Panc1 (cell line): ENCODE results near the gene UBL4A.

Source experiments
- POLR2AphosphoS5 ChIP-seq: IDR thresholded peaks from 2 replicates; pipeline ENCODE4 v1.6.1; 2012; ENCODE audit warnings: mild to moderate bottlenecking, low read depth, low read length, moderate library complexity
- SIN3A ChIP-seq: IDR thresholded peaks from 2 replicates; pipeline ENCODE4 v1.6.1; 2012; ENCODE audit warnings: low read depth, mild to moderate bottlenecking, low read length, moderate library complexity, borderline replicate concordance; ENCODE audit not compliant: insufficient read depth
- TCF7L2 ChIP-seq: IDR thresholded peaks from 2 replicates; pipeline ENCODE4 v1.6.1; 2011; ENCODE audit warnings: mild to moderate bottlenecking, low read depth, low read length, inconsistent platforms
- TF ChIP-seq, protein P1 (sequence below): fragments of 450-650 bp; IDR thresholded peaks from 2 replicates; pipeline ENCODE4 v1.5.1; 2017; ENCODE audit warnings: mild to moderate bottlenecking
- TF ChIP-seq, protein P2 (sequence below), 2 experiments: IDR thresholded peaks; 2 replicates each; pipeline ENCODE4 v1.6.1; 2011 to 2012; ENCODE audit warnings: low read depth in 2 of 2, control low read depth in 1 of 2, low read length in 1 of 2, mild to moderate bottlenecking in 1 of 2, moderate library complexity in 1 of 2; ENCODE audit not compliant: insufficient read depth in 1 of 2

DNA sequence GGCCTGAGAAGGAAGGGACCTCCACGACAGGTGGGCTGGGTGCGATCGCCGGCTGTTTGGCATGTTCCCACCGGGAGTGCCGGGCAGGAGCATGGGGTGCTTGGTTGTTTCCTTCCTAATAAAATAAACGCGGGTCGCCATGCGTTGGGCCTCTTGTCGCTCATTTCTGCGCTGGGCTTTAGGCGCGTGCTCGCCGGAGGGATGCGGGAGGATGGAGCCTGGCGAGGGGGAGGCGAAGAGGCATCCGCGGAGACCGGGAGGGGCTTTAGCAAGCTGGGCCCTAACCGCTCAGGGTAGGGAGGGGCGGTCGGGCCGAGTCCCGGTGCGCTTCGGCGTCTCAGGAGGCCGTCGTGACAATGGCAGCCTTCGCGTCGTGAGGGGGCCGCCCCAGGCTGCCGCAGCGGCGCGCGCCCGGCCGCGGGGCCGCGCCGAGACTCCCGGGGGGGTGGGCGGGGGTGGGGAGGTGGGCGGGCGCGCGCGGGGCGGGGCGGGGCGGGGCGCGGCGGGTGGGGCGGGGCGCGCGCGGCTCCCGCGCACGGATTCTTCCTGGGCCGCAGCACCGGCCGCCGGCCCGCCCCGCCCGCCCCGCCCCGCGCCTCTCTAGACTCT is 49.9 kb downstream of the UBL4A start:
- TF ChIP-seq, protein P1, sequence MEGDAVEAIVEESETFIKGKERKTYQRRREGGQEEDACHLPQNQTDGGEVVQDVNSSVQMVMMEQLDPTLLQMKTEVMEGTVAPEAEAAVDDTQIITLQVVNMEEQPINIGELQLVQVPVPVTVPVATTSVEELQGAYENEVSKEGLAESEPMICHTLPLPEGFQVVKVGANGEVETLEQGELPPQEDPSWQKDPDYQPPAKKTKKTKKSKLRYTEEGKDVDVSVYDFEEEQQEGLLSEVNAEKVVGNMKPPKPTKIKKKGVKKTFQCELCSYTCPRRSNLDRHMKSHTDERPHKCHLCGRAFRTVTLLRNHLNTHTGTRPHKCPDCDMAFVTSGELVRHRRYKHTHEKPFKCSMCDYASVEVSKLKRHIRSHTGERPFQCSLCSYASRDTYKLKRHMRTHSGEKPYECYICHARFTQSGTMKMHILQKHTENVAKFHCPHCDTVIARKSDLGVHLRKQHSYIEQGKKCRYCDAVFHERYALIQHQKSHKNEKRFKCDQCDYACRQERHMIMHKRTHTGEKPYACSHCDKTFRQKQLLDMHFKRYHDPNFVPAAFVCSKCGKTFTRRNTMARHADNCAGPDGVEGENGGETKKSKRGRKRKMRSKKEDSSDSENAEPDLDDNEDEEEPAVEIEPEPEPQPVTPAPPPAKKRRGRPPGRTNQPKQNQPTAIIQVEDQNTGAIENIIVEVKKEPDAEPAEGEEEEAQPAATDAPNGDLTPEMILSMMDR: no peak
- TF ChIP-seq POLR2AphosphoS5 (no peak), SIN3A (no peak), TCF7L2 (no peak)
- TF ChIP-seq, protein P2, sequence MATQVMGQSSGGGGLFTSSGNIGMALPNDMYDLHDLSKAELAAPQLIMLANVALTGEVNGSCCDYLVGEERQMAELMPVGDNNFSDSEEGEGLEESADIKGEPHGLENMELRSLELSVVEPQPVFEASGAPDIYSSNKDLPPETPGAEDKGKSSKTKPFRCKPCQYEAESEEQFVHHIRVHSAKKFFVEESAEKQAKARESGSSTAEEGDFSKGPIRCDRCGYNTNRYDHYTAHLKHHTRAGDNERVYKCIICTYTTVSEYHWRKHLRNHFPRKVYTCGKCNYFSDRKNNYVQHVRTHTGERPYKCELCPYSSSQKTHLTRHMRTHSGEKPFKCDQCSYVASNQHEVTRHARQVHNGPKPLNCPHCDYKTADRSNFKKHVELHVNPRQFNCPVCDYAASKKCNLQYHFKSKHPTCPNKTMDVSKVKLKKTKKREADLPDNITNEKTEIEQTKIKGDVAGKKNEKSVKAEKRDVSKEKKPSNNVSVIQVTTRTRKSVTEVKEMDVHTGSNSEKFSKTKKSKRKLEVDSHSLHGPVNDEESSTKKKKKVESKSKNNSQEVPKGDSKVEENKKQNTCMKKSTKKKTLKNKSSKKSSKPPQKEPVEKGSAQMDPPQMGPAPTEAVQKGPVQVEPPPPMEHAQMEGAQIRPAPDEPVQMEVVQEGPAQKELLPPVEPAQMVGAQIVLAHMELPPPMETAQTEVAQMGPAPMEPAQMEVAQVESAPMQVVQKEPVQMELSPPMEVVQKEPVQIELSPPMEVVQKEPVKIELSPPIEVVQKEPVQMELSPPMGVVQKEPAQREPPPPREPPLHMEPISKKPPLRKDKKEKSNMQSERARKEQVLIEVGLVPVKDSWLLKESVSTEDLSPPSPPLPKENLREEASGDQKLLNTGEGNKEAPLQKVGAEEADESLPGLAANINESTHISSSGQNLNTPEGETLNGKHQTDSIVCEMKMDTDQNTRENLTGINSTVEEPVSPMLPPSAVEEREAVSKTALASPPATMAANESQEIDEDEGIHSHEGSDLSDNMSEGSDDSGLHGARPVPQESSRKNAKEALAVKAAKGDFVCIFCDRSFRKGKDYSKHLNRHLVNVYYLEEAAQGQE (IDR thresholded peaks at IDR 0.05; ENCODE audit: insufficient read depth in 1 of 2, low read depth in 2 of 2, low read length in 1 of 2): no peak
